ENCODE results near the gene CLK3. TPM values are rescaled to one million over a fixed set of nuclear protein-coding genes. Genes with fewer than 3 reads are reported as not detected.

The CLK3 gene
- total and polyA plus RNA-seq, 2 of the 13 experiments (the other 11 are each of a cell fraction or from before 2014, with no cell fraction given): 41.5 to 82.0 TPM

GRCh38 chr15:74662064-74662860, 46.6 kb downstream of the CLK3 start:
- FAIRE-seq (no peak), ATAC-seq (no peak), DNase-seq (ENCODE audit: low spot score) (no peak)
- 97% methylated on average over 4 of the region's 4 CpGs for WGBS (ENCODE audit: low lambda C conversion rate)
- peaks cover 30% of the 10 kb centered on the region for H3K4me1 ChIP-seq (ENCODE audit: insufficient read depth, low read length)
- no peaks in the 10 kb centered on the region for H3K27me3 ChIP-seq (ENCODE audit: control insufficient read depth in 1 of 2, insufficient read depth in 2 of 2, low read length in 2 of 2)
- H4K20me1 ChIP-seq (ENCODE audit: insufficient read depth, low read length): peaks cover 10% of the 10 kb centered on the region
- no peaks in the 10 kb centered on the region for H3K9me3 ChIP-seq (ENCODE audit: low read length)
- H2AFZ ChIP-seq (ENCODE audit: low read length): no peak overlapping the region
- intact Hi-C loops (cut with micrococcal nuclease; ENCODE audit: unreplicated experiment): no loop called here
- BruUV-seq (replicated peaks): no TSS peak
- H3K79me2 ChIP-seq (ENCODE audit: insufficient read depth, low read length): peaks cover 24% of the 10 kb centered on the region
- no peak overlapping the region for H3K4me2 ChIP-seq (ENCODE audit: low read depth, low read length)
- ChIA-PET POLR2A (no interaction called here), CTCF (ENCODE audit: low intra/inter-chr PET ratio, low total read pairs) (no interaction called here)
- H3K27ac ChIP-seq (ENCODE audit: extremely low read length, insufficient read depth, low read length): no peak overlapping the region
- in situ Hi-C loops (cut with HindIII; ENCODE audit: extremely low pct_ligation_motif_present, low pct_unique_long_range_greater_than_20kb): no loop called here
- peaks cover 0 to 3% of the 10 kb centered on the region in 2 experiments; a peak in 1 of 5 replicates for H3K36me3 ChIP-seq (replicated peaks in 1 of 2; ENCODE audit: control insufficient read depth in 1 of 2, insufficient read depth in 2 of 2, low read length in 2 of 2)
- H3K9ac ChIP-seq (ENCODE audit: insufficient read depth, low read depth, low read length): no peak overlapping the region
- H3K4me3 ChIP-seq (replicated peaks in 1 of 3; ENCODE audit: insufficient read depth in 1 of 3, low read depth in 2 of 3, low read length in 3 of 3): no peak overlapping the region
- no peak for TF ChIP-seq FOXA3 (CRISPR knock-in tag; IDR thresholded peaks at IDR 0.05)
- peak; percentile 17; the same call in 1 of the 2 replicates for TF ChIP-seq ATF7 (IDR thresholded peaks at IDR 0.05)
- no peak for TF ChIP-seq ATF7 (CRISPR knock-in tag; IDR thresholded peaks at IDR 0.05)
- TF ChIP-seq ZNF33B (CRISPR knock-in tag; IDR thresholded peaks at IDR 0.05): no peak

GRCh38 chr15:74663303-74664027, 47.8 kb downstream of the CLK3 start:
- FAIRE-seq (no peak), ATAC-seq (no peak), DNase-seq (ENCODE audit: low spot score) (no peak)
- Histone ChIP-seq H3K4me1 (ENCODE audit: insufficient read depth, low read length) (peaks cover 21% of the 10 kb centered on the region), H3K79me2 (ENCODE audit: insufficient read depth, low read length) (peaks cover 14% of the 10 kb centered on the region), H3K4me2 (ENCODE audit: low read depth, low read length) (peak overlapping the region; percentile 19; the same call in 1 of the 2 replicates), H3K4me3 (replicated peaks in 1 of 3; ENCODE audit: insufficient read depth in 1 of 3, low read depth in 2 of 3, low read length in 3 of 3) (no peak overlapping the region), H4K20me1 (ENCODE audit: insufficient read depth, low read length) (peaks cover 10% of the 10 kb centered on the region), H3K27ac (ENCODE audit: extremely low read length, insufficient read depth, low read length) (peak overlapping the region; percentile 43), H2AFZ (ENCODE audit: low read length) (no peak overlapping the region), H3K27me3 (ENCODE audit: control insufficient read depth in 1 of 2, insufficient read depth in 2 of 2, low read length in 2 of 2) (no peaks in the 10 kb centered on the region), H3K9me3 (ENCODE audit: low read length) (no peaks in the 10 kb centered on the region), H3K9ac (ENCODE audit: insufficient read depth, low read depth, low read length) (no peak overlapping the region), H3K36me3 (replicated peaks in 1 of 2; ENCODE audit: control insufficient read depth in 1 of 2, insufficient read depth in 2 of 2, low read length in 2 of 2) (peaks cover 0 to 14% of the 10 kb centered on the region in 2 experiments; a peak in 2 of 5 replicates)
- in situ Hi-C loops (cut with HindIII; ENCODE audit: extremely low pct_ligation_motif_present, low pct_unique_long_range_greater_than_20kb) (no loop called here), intact Hi-C loops (cut with micrococcal nuclease; ENCODE audit: unreplicated experiment) (no loop called here)
- TF ChIP-seq MAFK (conservative IDR thresholded peaks at IDR 0.05 in 1 of 2, IDR thresholded peaks at IDR 0.05 in 1 of 2; ENCODE audit: low read length in 2 of 2) (peak; percentile 67 to 69), MAFF (IDR thresholded peaks at IDR 0.05; ENCODE audit: low read depth, low read length) (peak; percentile 49), PPARG (CRISPR knock-in tag; conservative IDR thresholded peaks at IDR 0.05) (no peak), YY1 (IDR thresholded peaks at IDR 0.05; ENCODE audit: insufficient read depth, insufficient replicate concordance, low read depth, low read length) (no peak), CBX2 (IDR thresholded peaks at IDR 0.05; ENCODE audit: low read depth, low read length) (no peak), CBX2 (CRISPR knock-in tag; IDR thresholded peaks at IDR 0.05; ENCODE audit: low read depth) (no peak)
- 89% methylated on average over 8 of the region's 8 CpGs for WGBS (ENCODE audit: low lambda C conversion rate)
- ChIA-PET CTCF (ENCODE audit: low intra/inter-chr PET ratio, low total read pairs) (no interaction called here), POLR2A (interaction anchor here (0.6 kb wide), 1 partner anchor 48 kb away, joined by 3 read pairs; the partner anchor contains the start of gene CLK3)
- no TSS peak for BruUV-seq (replicated peaks)
